GM18868 (cell line): Measurements from ENCODE around the gene COX7C.
A peak's percentile ranks its signal among the peaks of the same experiment; 100 is the strongest.
"Not testable (repeated sequence)": the region's sequence is repeated elsewhere in the genome, so short reads cannot be mapped to it uniquely, and the experiment has no call there.

Experiments used
- ATAC-seq: cut with Tn5 transposase; IDR thresholded peaks from one replicate; pipeline ENCODE4 v1.9.1; 2021; ENCODE audit warnings: mild to moderate bottlenecking, moderate library complexity; ENCODE audit not compliant: unreplicated experiment

The COX7C gene

GRCh38 chr5:86617756-86618576, at the start of gene COX7C:
COX7C (plus strand) TSS chr5:86617941; CDS start chr5:86618056, 115 bp downstream.
- peak; percentile 97 for ATAC-seq

GRCh38 chr5:86569522-86570426, 48.0 kb upstream of the COX7C start:
- ATAC-seq, result not testable (repeated sequence)

- no peak for ATAC-seq
These were observed 47.2 kb upstream of the COX7C start for GRCh38 chr5:86570427-86571083.

- ATAC-seq, result not testable (repeated sequence)
These were observed 46.6 kb upstream of the COX7C start for GRCh38 chr5:86571109-86571508.

- no peak for ATAC-seq
These were observed 44.8 kb upstream of the COX7C start for GRCh38 chr5:86572825-86573517.

GRCh38 chr5:86579502-86579901, 38.2 kb upstream of the COX7C start:
- no peak for ATAC-seq

GRCh38 chr5:86596476-86596875, 21.3 kb upstream of the COX7C start:
- no peak for ATAC-seq

- no peak for ATAC-seq
These were observed 11.9 kb upstream of the COX7C start for GRCh38 chr5:86605881-86606280.

- no peak for ATAC-seq
These were observed 4.3 kb upstream of the COX7C start for GRCh38 chr5:86613455-86613854.

GRCh38 chr5:86617309-86617755, 409 bp upstream of the COX7C start:
- no peak for ATAC-seq

GRCh38 chr5:86623785-86624483, 6.2 kb downstream of the COX7C start:
- ATAC-seq, result no peak

GRCh38 chr5:86625148-86625547, 7.4 kb downstream of the COX7C start:
- ATAC-seq, result no peak

- ATAC-seq, result no peak
These were observed 8.4 kb downstream of the COX7C start for GRCh38 chr5:86626149-86626548.

- ATAC-seq, result no peak
These were observed 13.4 kb downstream of the COX7C start for GRCh38 chr5:86631165-86631564.

- no peak for ATAC-seq
These were observed 23.3 kb downstream of the COX7C start for GRCh38 chr5:86640998-86641397.

GRCh38 chr5:86644843-86645242, 27.1 kb downstream of the COX7C start:
- ATAC-seq, result no peak

- no peak for ATAC-seq
These were observed 28.1 kb downstream of the COX7C start for GRCh38 chr5:86645885-86646284.

- ATAC-seq, result no peak
These were observed 28.9 kb downstream of the COX7C start for GRCh38 chr5:86646671-86647070.

- no peak for ATAC-seq
These were observed 32.2 kb downstream of the COX7C start for GRCh38 chr5:86649832-86650505.
